Activated CD8-positive, alpha-beta memory T cell treated with anti-CD3 and anti-CD28 coated beads for 1 hour (primary cell): ENCODE results near the gene ZNF592.

Experiments used
- DNase-seq, 2 donors: peaks; one replicate each; pipeline ENCODE4 v3.0.0-alpha.2; 2020; ENCODE audit warnings: low read depth in 1 of 2; ENCODE audit errors: extremely low read depth in 1 of 2

ZNF592 gene

GRCh38 chr15:84804005-84804900 lies 55.9 kb downstream of the ZNF592 start:
- no peak for DNase-seq

- DNase-seq: no peak
These were observed 56.8 kb downstream of the ZNF592 start for GRCh38 chr15:84805221-84805620.

- no peak for DNase-seq
These were observed 58.8 kb downstream of the ZNF592 start for GRCh38 chr15:84807228-84807627.

- DNase-seq: no peak
These were observed 61.9 kb downstream of the ZNF592 start for GRCh38 chr15:84810073-84810840.

- no peak for DNase-seq
These were observed 62.8 kb downstream of the ZNF592 start for GRCh38 chr15:84811151-84811550.

- DNase-seq: no peak
These were observed 63.4 kb downstream of the ZNF592 start for GRCh38 chr15:84811828-84812227.

- no peak for DNase-seq
These were observed 64.5 kb downstream of the ZNF592 start for GRCh38 chr15:84812842-84813241.

- DNase-seq: no peak
These were observed 65.0 kb downstream of the ZNF592 start for GRCh38 chr15:84813435-84813834.

GRCh38 chr15:84813931-84814330 lies 65.5 kb downstream of the ZNF592 start:
- DNase-seq: no peak

GRCh38 chr15:84814916-84815315 lies 66.5 kb downstream of the ZNF592 start:
- DNase-seq: no peak

GRCh38 chr15:84816694-84817465 lies 68.5 kb downstream of the ZNF592 start, which contains the start of gene ALPK3:
Gene ALPK3 (plus strand): TSS chr15:84817356. CDS start chr15:84817453, 97 bp downstream.
- no peak for DNase-seq

- no peak for DNase-seq
These were observed 69.2 kb downstream of the ZNF592 start for GRCh38 chr15:84817466-84818081.

- DNase-seq: no peak
These were observed 70.1 kb downstream of the ZNF592 start for GRCh38 chr15:84818261-84819131.

- no peak for DNase-seq
These were observed 70.9 kb downstream of the ZNF592 start for GRCh38 chr15:84819291-84819768.

GRCh38 chr15:84819791-84820190 lies 71.4 kb downstream of the ZNF592 start:
- no peak for DNase-seq

GRCh38 chr15:84821501-84822021 lies 73.2 kb downstream of the ZNF592 start:
- DNase-seq: no peak

GRCh38 chr15:84822653-84823281 lies 74.4 kb downstream of the ZNF592 start:
- DNase-seq: no peak

- no peak for DNase-seq
These were observed 75.0 kb downstream of the ZNF592 start for GRCh38 chr15:84823282-84823878.
